ENCODE results near the gene HPD.
A peak's percentile ranks its signal among the peaks of the same experiment; 100 is the strongest.

- TF ChIP-seq CTCF (IDR thresholded peaks at IDR 0.05) (peak in 1 of 2 donors; percentile 25), EP300 (IDR thresholded peaks at IDR 0.05) (no peak)
Observed at GRCh38 chr12:121796855-121797751, 61.6 kb downstream of the HPD start.
